Measurements from ENCODE around the gene CAPN2.

CAPN2 gene

GRCh38 chr1:223716302-223716862, 4.0 kb downstream of the CAPN2 start:
- no peak overlapping the region for H3K23ac ChIP-seq (ENCODE audit: low read depth, low read length, poor library complexity)
- H3K79me1 ChIP-seq (ENCODE audit: low read depth, low read length), result no peaks in the 10 kb centered on the region
- no peak overlapping the region for H3K4me2 ChIP-seq (ENCODE audit: insufficient read depth, low read length, poor library complexity, severe bottlenecking)
- no peak overlapping the region for H3K14ac ChIP-seq (ENCODE audit: low read length)
- H3K27ac ChIP-seq (replicated peaks; ENCODE audit: low read length), result no peak overlapping the region
- no peak overlapping the region for H3K9ac ChIP-seq (ENCODE audit: low read depth, low read length, poor library complexity)
- no peak for DNase-seq (ENCODE audit: low spot score)
- H3K36me3 ChIP-seq (replicated peaks in 1 of 2; ENCODE audit: control insufficient read depth in 2 of 2, insufficient read depth in 2 of 2, low read length in 2 of 2), result peaks cover 12 to 67% of the 10 kb centered on the region in 2 donors
- H3K4ac ChIP-seq (ENCODE audit: low read length), result no peak overlapping the region
- H3K18ac ChIP-seq (ENCODE audit: low read length), result no peak overlapping the region
- H4K8ac ChIP-seq (ENCODE audit: low read depth, low read length), result no peak overlapping the region
- peaks cover 6 to 25% of the 10 kb centered on the region in 2 donors for H3K4me1 ChIP-seq (ENCODE audit: control insufficient read depth in 2 of 2, insufficient read depth in 1 of 2, low read depth in 1 of 2, low read length in 2 of 2)
- no peak overlapping the region for H3K4me3 ChIP-seq (ENCODE audit: low read length in 2 of 2)
- no peak overlapping the region for H4K91ac ChIP-seq (ENCODE audit: low read depth, low read length, poor library complexity)
- no peak overlapping the region for H2BK15ac ChIP-seq (ENCODE audit: low read length)
- no peak overlapping the region for H2BK120ac ChIP-seq (ENCODE audit: low read depth, low read length)
- no peak overlapping the region for H2BK5ac ChIP-seq (ENCODE audit: low read length)
- peak overlapping the region; percentile 49 for H2AK5ac ChIP-seq (ENCODE audit: low read depth, low read length)
- H3K9me3 ChIP-seq (replicated peaks in 1 of 2; ENCODE audit: control insufficient read depth in 2 of 2, insufficient read depth in 1 of 2, low read depth in 1 of 2, low read length in 2 of 2), result no peaks in the 10 kb centered on the region
- no peak overlapping the region for H2BK12ac ChIP-seq (ENCODE audit: low read length)
- no CpG with 5 or more reads among the region's 7 CpGs for WGBS, 2 donors (ENCODE audit: extremely low coverage in 2 of 2, insufficient read length in 2 of 2, insufficient replicate concordance in 1 of 2)
- H3K27me3 ChIP-seq (ENCODE audit: control insufficient read depth in 3 of 3, insufficient read depth in 3 of 3, low read depth in 1 of 3, low read length in 3 of 3), result no peaks in the 10 kb centered on the region
- H2AFZ ChIP-seq (ENCODE audit: low read length), result no peak overlapping the region

- no peak for DNase-seq (ENCODE audit: low spot score)
- H2BK12ac ChIP-seq (ENCODE audit: low read length), result no peak overlapping the region
- no peak overlapping the region for H3K9ac ChIP-seq (ENCODE audit: low read depth, low read length, poor library complexity)
- no peak overlapping the region for H3K14ac ChIP-seq (ENCODE audit: low read length)
- no peak overlapping the region for H2BK120ac ChIP-seq (ENCODE audit: low read depth, low read length)
- no peak overlapping the region for H3K27ac ChIP-seq (replicated peaks; ENCODE audit: low read length)
- no peak overlapping the region for H3K4me2 ChIP-seq (ENCODE audit: insufficient read depth, low read length, poor library complexity, severe bottlenecking)
- no peaks in the 10 kb centered on the region for H3K9me3 ChIP-seq (replicated peaks in 1 of 2; ENCODE audit: control insufficient read depth in 2 of 2, insufficient read depth in 1 of 2, low read depth in 1 of 2, low read length in 2 of 2)
- no peak overlapping the region for H4K8ac ChIP-seq (ENCODE audit: low read depth, low read length)
- peaks cover 6 to 25% of the 10 kb centered on the region in 2 donors for H3K4me1 ChIP-seq (ENCODE audit: control insufficient read depth in 2 of 2, insufficient read depth in 1 of 2, low read depth in 1 of 2, low read length in 2 of 2)
- no peak overlapping the region for H2AK5ac ChIP-seq (ENCODE audit: low read depth, low read length)
- H3K23ac ChIP-seq (ENCODE audit: low read depth, low read length, poor library complexity), result no peak overlapping the region
- no peak overlapping the region for H2BK5ac ChIP-seq (ENCODE audit: low read length)
- no CpG with 5 or more reads among the region's 5 CpGs for WGBS, 2 donors (ENCODE audit: extremely low coverage in 2 of 2, insufficient read length in 2 of 2, insufficient replicate concordance in 1 of 2)
- H3K4me3 ChIP-seq (ENCODE audit: low read length in 2 of 2), result no peak overlapping the region
- no peak overlapping the region for H4K91ac ChIP-seq (ENCODE audit: low read depth, low read length, poor library complexity)
- no peak overlapping the region for H2BK15ac ChIP-seq (ENCODE audit: low read length)
- no peaks in the 10 kb centered on the region for H3K79me1 ChIP-seq (ENCODE audit: low read depth, low read length)
- no peak overlapping the region for H3K4ac ChIP-seq (ENCODE audit: low read length)
- no peak overlapping the region for H2AFZ ChIP-seq (ENCODE audit: low read length)
- peak overlapping the region; percentile 68 for H3K18ac ChIP-seq (ENCODE audit: low read length)
- peaks cover 12 to 74% of the 10 kb centered on the region in 2 donors for H3K36me3 ChIP-seq (replicated peaks in 1 of 2; ENCODE audit: control insufficient read depth in 2 of 2, insufficient read depth in 2 of 2, low read length in 2 of 2)
- no peaks in the 10 kb centered on the region for H3K27me3 ChIP-seq (ENCODE audit: control insufficient read depth in 3 of 3, insufficient read depth in 3 of 3, low read depth in 1 of 3, low read length in 3 of 3)
Measured at GRCh38 chr1:223717123-223717522, 4.8 kb downstream of the CAPN2 start.

- Histone ChIP-seq H3K27me3 (ENCODE audit: control insufficient read depth in 3 of 3, insufficient read depth in 3 of 3, low read depth in 1 of 3, low read length in 3 of 3) (no peaks in the 10 kb centered on the region), H3K27ac (replicated peaks; ENCODE audit: low read length) (peak overlapping the region; percentile 13), H3K18ac (ENCODE audit: low read length) (peak overlapping the region; percentile 68), H3K4me3 (ENCODE audit: low read length in 2 of 2) (peak overlapping the region in 1 of 2 donors; percentile 23), H2BK15ac (ENCODE audit: low read length) (no peak overlapping the region), H4K91ac (ENCODE audit: low read depth, low read length, poor library complexity) (no peak overlapping the region), H3K9ac (ENCODE audit: low read depth, low read length, poor library complexity) (no peak overlapping the region), H3K36me3 (replicated peaks in 1 of 2; ENCODE audit: control insufficient read depth in 2 of 2, insufficient read depth in 2 of 2, low read length in 2 of 2) (peaks cover 12 to 81% of the 10 kb centered on the region in 2 donors), H4K8ac (ENCODE audit: low read depth, low read length) (no peak overlapping the region), H3K79me1 (ENCODE audit: low read depth, low read length) (no peaks in the 10 kb centered on the region), H3K4me2 (ENCODE audit: insufficient read depth, low read length, poor library complexity, severe bottlenecking) (no peak overlapping the region), H2BK5ac (ENCODE audit: low read length) (no peak overlapping the region), H3K23ac (ENCODE audit: low read depth, low read length, poor library complexity) (no peak overlapping the region), H3K4me1 (ENCODE audit: control insufficient read depth in 2 of 2, insufficient read depth in 1 of 2, low read depth in 1 of 2, low read length in 2 of 2) (peaks cover 6 to 25% of the 10 kb centered on the region in 2 donors), H2BK120ac (ENCODE audit: low read depth, low read length) (no peak overlapping the region), H2BK12ac (ENCODE audit: low read length) (no peak overlapping the region), H2AK5ac (ENCODE audit: low read depth, low read length) (peak overlapping the region; percentile 13), H2AFZ (ENCODE audit: low read length) (no peak overlapping the region), H3K4ac (ENCODE audit: low read length) (no peak overlapping the region), H3K9me3 (replicated peaks in 1 of 2; ENCODE audit: control insufficient read depth in 2 of 2, insufficient read depth in 1 of 2, low read depth in 1 of 2, low read length in 2 of 2) (no peaks in the 10 kb centered on the region), H3K14ac (ENCODE audit: low read length) (no peak overlapping the region)
- DNase-seq (ENCODE audit: low spot score), result no peak
- no CpG with 5 or more reads among the region's 6 CpGs for WGBS, 2 donors (ENCODE audit: extremely low coverage in 2 of 2, insufficient read length in 2 of 2, insufficient replicate concordance in 1 of 2)
Measured at GRCh38 chr1:223717695-223718363, 5.5 kb downstream of the CAPN2 start.

- H3K4me1 ChIP-seq (ENCODE audit: control insufficient read depth in 2 of 2, insufficient read depth in 1 of 2, low read depth in 1 of 2, low read length in 2 of 2), result peaks cover 2 to 22% of the 10 kb centered on the region in 2 donors
Measured at GRCh38 chr1:223718850-223719249, 6.5 kb downstream of the CAPN2 start.

More at GRCh38 chr1:223718850-223719249, 6.5 kb downstream of the CAPN2 start:
- Histone ChIP-seq H2BK5ac (ENCODE audit: low read length) (no peak overlapping the region), H2AFZ (ENCODE audit: low read length) (no peak overlapping the region), H3K4me2 (ENCODE audit: insufficient read depth, low read length, poor library complexity, severe bottlenecking) (no peak overlapping the region), H3K23ac (ENCODE audit: low read depth, low read length, poor library complexity) (no peak overlapping the region), H3K79me1 (ENCODE audit: low read depth, low read length) (no peaks in the 10 kb centered on the region), H3K27me3 (ENCODE audit: control insufficient read depth in 3 of 3, insufficient read depth in 3 of 3, low read depth in 1 of 3, low read length in 3 of 3) (no peaks in the 10 kb centered on the region), H3K4ac (ENCODE audit: low read length) (no peak overlapping the region), H3K4me3 (ENCODE audit: low read length in 2 of 2) (no peak overlapping the region), H3K9ac (ENCODE audit: low read depth, low read length, poor library complexity) (no peak overlapping the region), H2BK12ac (ENCODE audit: low read length) (no peak overlapping the region), H4K8ac (ENCODE audit: low read depth, low read length) (no peak overlapping the region), H3K27ac (replicated peaks; ENCODE audit: low read length) (peak overlapping the region; percentile 33), H3K14ac (ENCODE audit: low read length) (no peak overlapping the region), H2BK15ac (ENCODE audit: low read length) (no peak overlapping the region), H3K18ac (ENCODE audit: low read length) (no peak overlapping the region), H3K36me3 (replicated peaks in 1 of 2; ENCODE audit: control insufficient read depth in 2 of 2, insufficient read depth in 2 of 2, low read length in 2 of 2) (peaks cover 12 to 91% of the 10 kb centered on the region in 2 donors), H4K91ac (ENCODE audit: low read depth, low read length, poor library complexity) (no peak overlapping the region), H2AK5ac (ENCODE audit: low read depth, low read length) (no peak overlapping the region), H2BK120ac (ENCODE audit: low read depth, low read length) (no peak overlapping the region), H3K9me3 (replicated peaks in 1 of 2; ENCODE audit: control insufficient read depth in 2 of 2, insufficient read depth in 1 of 2, low read depth in 1 of 2, low read length in 2 of 2) (no peaks in the 10 kb centered on the region)
- no peak for DNase-seq (ENCODE audit: low spot score)
- no CpG with 5 or more reads among the region's 5 CpGs for WGBS, 2 donors (ENCODE audit: extremely low coverage in 2 of 2, insufficient read length in 2 of 2, insufficient replicate concordance in 1 of 2)

Measured in neuronal stem cell (in vitro differentiated cells).